Measurements from ENCODE around the gene RPRD2. TPM values are rescaled to one million over a fixed set of nuclear protein-coding genes. Genes with fewer than 3 reads are reported as not detected.

Gene RPRD2
- total RNA-seq, 1 experiment from 2014 or later = 37.8 TPM

- Mint-ChIP-seq H3K9me3 (ENCODE audit: low read depth, unreplicated experiment) (no peaks in the 10 kb centered on the region), H3K36me3 (ENCODE audit: insufficient read depth, unreplicated experiment) (peaks cover 18% of the 10 kb centered on the region), H3K27ac (ENCODE audit: unreplicated experiment) (peak overlapping the region; percentile 27), H3K4me1 (ENCODE audit: low read depth, unreplicated experiment) (peaks cover 52% of the 10 kb centered on the region), H3K27me3 (ENCODE audit: unreplicated experiment) (no peaks in the 10 kb centered on the region), H3K4me3 (ENCODE audit: low read depth, unreplicated experiment) (no peak overlapping the region)
- CTCF ChIA-PET = interaction anchor here (0.9 kb wide), 1 partner anchor 40 kb away, joined by 3 read pairs; no protein-coding TSS in a partner anchor
- no peak for DNase-seq
- BruUV-seq (replicated peaks) = no TSS peak
- intact Hi-C loops (cut with micrococcal nuclease; ENCODE audit: unreplicated experiment) = no loop called here
- no peak for TF ChIP-seq CTCF (IDR thresholded peaks at IDR 0.05; ENCODE audit: unreplicated experiment)
Observed at GRCh38 chr1:150371110-150371509, 7.2 kb downstream of the RPRD2 start.

- Mint-ChIP-seq H3K36me3 (ENCODE audit: insufficient read depth, unreplicated experiment) (peaks cover 14% of the 10 kb centered on the region), H3K27ac (ENCODE audit: unreplicated experiment) (no peak overlapping the region), H3K4me3 (ENCODE audit: low read depth, unreplicated experiment) (no peak overlapping the region), H3K27me3 (ENCODE audit: unreplicated experiment) (no peaks in the 10 kb centered on the region), H3K9me3 (ENCODE audit: low read depth, unreplicated experiment) (no peaks in the 10 kb centered on the region), H3K4me1 (ENCODE audit: low read depth, unreplicated experiment) (peaks cover 55% of the 10 kb centered on the region)
- no peak for TF ChIP-seq CTCF (IDR thresholded peaks at IDR 0.05; ENCODE audit: unreplicated experiment)
- intact Hi-C loops (cut with micrococcal nuclease; ENCODE audit: unreplicated experiment) = no loop called here
- DNase-seq = no peak
- BruUV-seq (replicated peaks) = no TSS peak
- CTCF ChIA-PET = no interaction called here
Observed at GRCh38 chr1:150372580-150372979, 8.6 kb downstream of the RPRD2 start.

GRCh38 chr1:150376110-150376509 is 12.2 kb downstream of the RPRD2 start:
- intact Hi-C loops (cut with micrococcal nuclease; ENCODE audit: unreplicated experiment) = no loop called here
- Mint-ChIP-seq H3K9me3 (ENCODE audit: low read depth, unreplicated experiment) (no peaks in the 10 kb centered on the region), H3K27ac (ENCODE audit: unreplicated experiment) (no peak overlapping the region), H3K4me1 (ENCODE audit: low read depth, unreplicated experiment) (peaks cover 48% of the 10 kb centered on the region), H3K36me3 (ENCODE audit: insufficient read depth, unreplicated experiment) (peaks cover 6% of the 10 kb centered on the region), H3K27me3 (ENCODE audit: unreplicated experiment) (no peaks in the 10 kb centered on the region), H3K4me3 (ENCODE audit: low read depth, unreplicated experiment) (no peak overlapping the region)
- no peak for TF ChIP-seq CTCF (IDR thresholded peaks at IDR 0.05; ENCODE audit: unreplicated experiment)
- DNase-seq = no peak
- CTCF ChIA-PET = interaction anchor here (0.7 kb wide), 1 partner anchor 78 kb away, joined by 4 read pairs; no protein-coding TSS in a partner anchor
- no TSS peak for BruUV-seq (replicated peaks)

GRCh38 chr1:150383631-150384324 is 19.8 kb downstream of the RPRD2 start:
- CTCF ChIA-PET = no interaction called here
- Mint-ChIP-seq H3K9me3 (ENCODE audit: low read depth, unreplicated experiment) (no peaks in the 10 kb centered on the region), H3K27ac (ENCODE audit: unreplicated experiment) (peak overlapping the region; percentile 50), H3K4me3 (ENCODE audit: low read depth, unreplicated experiment) (no peak overlapping the region), H3K27me3 (ENCODE audit: unreplicated experiment) (no peaks in the 10 kb centered on the region), H3K36me3 (ENCODE audit: insufficient read depth, unreplicated experiment) (peaks cover 4% of the 10 kb centered on the region), H3K4me1 (ENCODE audit: low read depth, unreplicated experiment) (peaks cover 31% of the 10 kb centered on the region)
- no peak for TF ChIP-seq CTCF (IDR thresholded peaks at IDR 0.05; ENCODE audit: unreplicated experiment)
- no peak for DNase-seq
- BruUV-seq (replicated peaks) = no TSS peak
- intact Hi-C loops (cut with micrococcal nuclease; ENCODE audit: unreplicated experiment) = no loop called here
